ENCODE measurements around the gene ADAM19.
"Not testable (repeated sequence)": the region's sequence is repeated elsewhere in the genome, so short reads cannot be mapped to it uniquely, and the experiment has no call there.

The ADAM19 gene

GRCh38 chr5:157451806-157452205 is 123.8 kb downstream of the ADAM19 start:
- Mint-ChIP-seq H3K27ac (no peak overlapping the region), H3K36me3 (no peaks in the 10 kb centered on the region), H3K4me1 (peaks cover 16% of the 10 kb centered on the region), H3K9me3 (no peaks in the 10 kb centered on the region), H3K27me3 (no peaks in the 10 kb centered on the region), H3K4me3 (no peak overlapping the region)
- ATAC-seq: no peak

GRCh38 chr5:157450024-157450423 is 125.6 kb downstream of the ADAM19 start:
- Mint-ChIP-seq H3K4me3 (no peak overlapping the region), H3K27ac (no peak overlapping the region), H3K36me3 (no peaks in the 10 kb centered on the region), H3K4me1 (peaks cover 11% of the 10 kb centered on the region), H3K9me3 (no peaks in the 10 kb centered on the region), H3K27me3 (no peaks in the 10 kb centered on the region)
- no peak for ATAC-seq

- Mint-ChIP-seq H3K36me3 (no peaks in the 10 kb centered on the region), H3K9me3 (no peaks in the 10 kb centered on the region), H3K27me3 (no peaks in the 10 kb centered on the region), H3K4me1 (peaks cover 8% of the 10 kb centered on the region), H3K4me3 (no peak overlapping the region), H3K27ac (no peak overlapping the region)
- no peak for ATAC-seq
These were observed 126.4 kb downstream of the ADAM19 start for GRCh38 chr5:157449011-157449723.

DNA sequence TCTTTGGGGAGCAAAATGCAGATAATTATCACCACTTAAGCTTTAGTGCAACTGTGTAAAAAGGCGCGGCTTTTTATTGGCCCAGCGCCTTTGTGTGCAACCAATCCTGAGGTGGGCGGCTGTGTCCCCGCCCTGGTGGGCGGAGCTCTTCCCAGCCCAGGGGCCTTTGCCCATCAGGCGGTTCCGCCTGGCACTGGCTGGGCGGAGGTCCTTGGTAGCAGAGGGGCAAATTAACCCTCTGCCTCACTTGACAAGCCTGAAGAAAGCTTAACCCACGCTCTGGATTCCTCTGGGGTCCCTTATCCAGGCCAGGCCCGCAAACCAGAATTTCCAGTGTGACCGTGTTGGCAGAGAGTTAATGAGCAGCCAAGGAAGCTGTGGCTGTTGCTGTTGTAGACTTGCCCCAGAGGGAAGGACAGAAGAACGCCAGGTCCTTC is 128.4 kb downstream of the ADAM19 start:
- H3K4me3 Mint-ChIP-seq: no peak overlapping the region
- no peak overlapping the region for H3K27ac Mint-ChIP-seq
- ATAC-seq: no peak
- no peaks in the 10 kb centered on the region for H3K36me3 Mint-ChIP-seq
- peaks cover 8% of the 10 kb centered on the region for H3K4me1 Mint-ChIP-seq
- no peaks in the 10 kb centered on the region for H3K9me3 Mint-ChIP-seq
- H3K27me3 Mint-ChIP-seq: no peaks in the 10 kb centered on the region

GRCh38 chr5:157446412-157446935 is 129.1 kb downstream of the ADAM19 start:
- no peak overlapping the region for H3K27ac Mint-ChIP-seq
- H3K27me3 Mint-ChIP-seq: no peaks in the 10 kb centered on the region
- H3K9me3 Mint-ChIP-seq: no peaks in the 10 kb centered on the region
- no peaks in the 10 kb centered on the region for H3K36me3 Mint-ChIP-seq
- no peak overlapping the region for H3K4me3 Mint-ChIP-seq
- no peak for ATAC-seq
- H3K4me1 Mint-ChIP-seq: peaks cover 3% of the 10 kb centered on the region

DNA sequence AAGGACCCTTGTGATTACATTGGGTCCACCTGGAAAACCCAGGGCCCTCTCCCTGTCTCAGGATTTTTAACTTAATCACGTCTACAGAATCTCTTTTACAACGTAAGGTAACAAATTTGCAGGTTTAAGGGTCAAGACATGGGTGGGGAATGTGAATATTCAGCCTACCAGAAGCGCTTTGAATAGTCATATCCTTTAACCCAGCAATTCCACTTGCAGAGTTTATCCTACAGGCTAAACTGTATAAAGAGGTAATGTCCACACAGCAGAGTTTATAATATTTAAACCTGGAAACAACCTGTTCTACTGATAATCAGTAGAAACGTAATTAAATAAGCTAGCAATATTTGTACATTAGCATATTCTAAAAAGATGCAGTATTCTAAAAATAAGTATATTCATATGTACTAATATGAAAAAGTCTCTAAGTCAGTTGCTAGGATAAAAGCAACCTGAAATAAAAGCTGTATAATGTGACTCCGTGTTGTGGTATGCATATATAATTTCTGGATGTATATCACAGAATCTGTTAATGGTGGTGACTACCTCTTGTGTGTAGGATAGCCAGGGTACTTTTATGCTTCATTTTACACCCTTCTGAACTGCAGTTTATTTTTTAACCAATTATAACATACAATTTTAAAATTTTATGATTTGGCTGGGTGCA is 129.7 kb downstream of the ADAM19 start:
- no peak for ATAC-seq

DNA sequence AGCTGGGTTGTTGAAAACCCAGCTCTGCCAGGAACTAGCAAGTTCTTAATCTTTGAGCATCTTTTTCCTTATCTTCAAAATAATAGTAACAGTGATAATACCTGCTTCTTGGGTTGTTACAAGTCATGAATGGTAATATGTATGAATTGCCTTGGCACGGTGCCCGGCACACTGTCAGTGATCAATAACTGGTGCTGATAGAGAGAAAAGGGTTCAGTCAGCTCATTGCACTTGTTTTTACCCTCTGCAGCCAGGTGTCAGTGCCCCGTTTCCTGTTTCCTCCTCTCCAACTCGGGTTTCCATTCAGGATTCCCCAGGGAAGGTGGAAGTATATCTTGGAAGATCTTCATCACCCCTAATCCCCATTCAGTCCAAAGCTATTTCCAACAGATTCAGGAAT is 131.4 kb downstream of the ADAM19 start:
- Mint-ChIP-seq H3K9me3 (no peaks in the 10 kb centered on the region), H3K27me3 (no peaks in the 10 kb centered on the region), H3K4me1 (no peaks in the 10 kb centered on the region), H3K4me3 (no peak overlapping the region), H3K27ac (no peak overlapping the region), H3K36me3 (no peaks in the 10 kb centered on the region)
- no peak for ATAC-seq

More for the DNA sequence above, 129.7 kb downstream of the ADAM19 start:
- Mint-ChIP-seq H3K4me3 (no peak overlapping the region), H3K27ac (no peak overlapping the region), H3K4me1 (no peaks in the 10 kb centered on the region), H3K27me3 (no peaks in the 10 kb centered on the region), H3K36me3 (no peaks in the 10 kb centered on the region), H3K9me3 (no peaks in the 10 kb centered on the region)

- H3K9me3 Mint-ChIP-seq: no peaks in the 10 kb centered on the region
- H3K27me3 Mint-ChIP-seq: no peaks in the 10 kb centered on the region
- H3K4me3 Mint-ChIP-seq: no peak overlapping the region
- H3K4me1 Mint-ChIP-seq: no peaks in the 10 kb centered on the region
- H3K36me3 Mint-ChIP-seq: no peaks in the 10 kb centered on the region
- no peak for ATAC-seq
- no peak overlapping the region for H3K27ac Mint-ChIP-seq
These were observed 132.5 kb downstream of the ADAM19 start for GRCh38 chr5:157443041-157443549.

DNA sequence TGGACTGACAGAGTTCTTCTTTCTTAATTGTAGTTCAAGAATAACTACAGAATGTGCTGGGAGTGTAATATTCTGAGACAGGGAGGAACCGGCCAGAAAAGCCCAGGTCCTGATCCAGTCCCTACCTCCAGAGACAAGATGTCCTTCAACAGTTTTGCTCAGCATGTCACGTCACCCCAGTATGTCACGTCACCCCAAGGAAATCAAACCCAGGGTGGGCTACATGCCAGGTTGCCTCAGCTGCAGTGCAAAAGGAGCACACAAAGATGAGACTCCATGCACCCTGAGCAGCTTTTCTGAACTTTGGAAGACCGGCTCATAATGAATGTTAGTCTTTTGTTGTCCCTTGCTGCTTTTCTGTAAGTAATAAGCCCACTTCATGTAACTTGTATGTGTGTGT is 141.5 kb downstream of the ADAM19 start:
- Mint-ChIP-seq H3K4me1 (peaks cover 10% of the 10 kb centered on the region), H3K27me3 (no peaks in the 10 kb centered on the region)

GRCh38 chr5:157431544-157432200 is 143.9 kb downstream of the ADAM19 start:
- Mint-ChIP-seq H3K36me3 (no peaks in the 10 kb centered on the region), H3K27ac (peak overlapping the region; percentile 76), H3K4me3 (no peak overlapping the region), H3K4me1 (peaks cover 10% of the 10 kb centered on the region), H3K27me3 (no peaks in the 10 kb centered on the region), H3K9me3 (peaks cover 3% of the 10 kb centered on the region)
- ATAC-seq: peak; percentile 89

More for the DNA sequence above, 141.5 kb downstream of the ADAM19 start:
- no peak overlapping the region for H3K4me3 Mint-ChIP-seq
- no peaks in the 10 kb centered on the region for H3K36me3 Mint-ChIP-seq
- H3K27ac Mint-ChIP-seq: no peak overlapping the region
- no peak for ATAC-seq
- peaks cover 3% of the 10 kb centered on the region for H3K9me3 Mint-ChIP-seq

DNA sequence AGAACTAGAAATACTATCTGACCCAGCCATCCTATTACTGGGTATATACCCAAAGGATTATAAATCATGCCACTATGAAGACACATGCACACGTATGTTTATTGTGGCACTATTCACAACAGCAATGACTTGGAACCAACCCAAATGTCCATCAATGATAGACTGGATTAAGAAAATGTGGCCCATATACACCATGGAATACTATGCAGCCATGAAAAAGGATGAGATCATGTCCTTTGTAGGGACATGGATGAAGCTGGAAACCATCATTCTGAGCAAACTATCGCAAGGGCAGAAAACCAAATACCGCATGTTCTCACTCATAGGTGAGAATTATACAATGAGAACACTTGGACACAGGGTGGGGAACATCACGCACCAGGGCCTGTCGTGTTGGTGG is 145.7 kb downstream of the ADAM19 start:
- H3K27ac Mint-ChIP-seq: peak overlapping the region; percentile 70
- not testable (repeated sequence) for H3K4me3 Mint-ChIP-seq, H3K36me3 Mint-ChIP-seq, ATAC-seq, H3K4me1 Mint-ChIP-seq, H3K9me3 Mint-ChIP-seq, H3K27me3 Mint-ChIP-seq
